WI38 (cell line): ENCODE measurements around the gene TBC1D32.
"Not testable (repeated sequence)": the region's sequence is repeated elsewhere in the genome, so short reads cannot be mapped to it uniquely, and the experiment has no call there.

Experiments
- H3K4me3 ChIP-seq: 2 replicates; pipeline ENCODE4 v1.5.1; 2011; ENCODE audit warnings: low read depth, mild to moderate bottlenecking, control low read depth, low read length
- CTCF ChIP-seq: IDR thresholded peaks from 2 replicates; pipeline ENCODE4 v1.5.1; 2012; ENCODE audit warnings: low read depth, mild to moderate bottlenecking, control low read depth, low read length

TBC1D32 gene

GRCh38 chr6:121319603-121320002, 14.7 kb downstream of the TBC1D32 start:
- no peak overlapping the region for H3K4me3 ChIP-seq
- TF ChIP-seq CTCF, result no peak

GRCh38 chr6:121319112-121319553, 15.1 kb downstream of the TBC1D32 start:
- peak; percentile 41; the same call in 1 of the 2 replicates for TF ChIP-seq CTCF
- H3K4me3 ChIP-seq, result no peak overlapping the region

GRCh38 chr6:121314381-121315112, 19.7 kb downstream of the TBC1D32 start:
- no peak overlapping the region for H3K4me3 ChIP-seq
- TF ChIP-seq CTCF, result no peak

GRCh38 chr6:121311814-121312213, 22.5 kb downstream of the TBC1D32 start:
- not testable (repeated sequence) for H3K4me3 ChIP-seq

- no peak for TF ChIP-seq CTCF
These were observed 23.8 kb downstream of the TBC1D32 start for GRCh38 chr6:121310495-121310894.

GRCh38 chr6:121309768-121310469, 24.4 kb downstream of the TBC1D32 start:
- no peak overlapping the region for H3K4me3 ChIP-seq

More at GRCh38 chr6:121310495-121310894, 23.8 kb downstream of the TBC1D32 start:
- no peak overlapping the region for H3K4me3 ChIP-seq

GRCh38 chr6:121305957-121306607, 28.2 kb downstream of the TBC1D32 start:
- TF ChIP-seq CTCF, result peak; percentile 16; the same call in 1 of the 2 replicates
- no peak overlapping the region for H3K4me3 ChIP-seq

More at GRCh38 chr6:121309768-121310469, 24.4 kb downstream of the TBC1D32 start:
- TF ChIP-seq CTCF, result no peak
